Activated CD4-positive, alpha-beta T cell treated with anti-CD3 and anti-CD28 coated beads for 48 hours (primary cell): Measurements from ENCODE around the gene GPS1.
A peak's percentile ranks its signal among the peaks of the same experiment; 100 is the strongest.

Source experiments
- DNase-seq: peaks from one replicate; pipeline ENCODE4 v3.0.0-alpha.2; 2020

GPS1 gene

GRCh38 chr17:82015311-82015971, 36.3 kb upstream of the GPS1 start:
- no peak for DNase-seq

GRCh38 chr17:82016061-82016874, 35.4 kb upstream of the GPS1 start:
- no peak for DNase-seq

GRCh38 chr17:82016875-82017459, 34.7 kb upstream of the GPS1 start:
- DNase-seq = no peak

GRCh38 chr17:82017612-82018151, 34.0 kb upstream of the GPS1 start:
- no peak for DNase-seq

GRCh38 chr17:82018152-82018988, 33.3 kb upstream of the GPS1 start:
- DNase-seq = no peak

GRCh38 chr17:82018989-82019689, 32.6 kb upstream of the GPS1 start:
- no peak for DNase-seq

GRCh38 chr17:82019690-82020571, 31.8 kb upstream of the GPS1 start:
- DNase-seq = peak; percentile 84

GRCh38 chr17:82020572-82021106, 31.1 kb upstream of the GPS1 start:
- DNase-seq = no peak

- DNase-seq = peak; percentile 73
Measured at GRCh38 chr17:82021107-82021899, 30.4 kb upstream of the GPS1 start.

GRCh38 chr17:82021900-82022309, 29.8 kb upstream of the GPS1 start:
- no peak for DNase-seq

- no peak for DNase-seq
Measured at GRCh38 chr17:82022310-82022980, 29.3 kb upstream of the GPS1 start, which contains the start of gene CENPX. CENPX (minus strand) TSS chr17:82022878; CDS start chr17:82022861, 17 bp downstream.

- DNase-seq = peak; percentile 100
Measured at GRCh38 chr17:82022981-82023446, 28.7 kb upstream of the GPS1 start, which contains the start of gene LRRC45. LRRC45 (plus strand) TSS chr17:82023305; CDS start chr17:82023644, 339 bp downstream.

GRCh38 chr17:82023447-82024241, 28.1 kb upstream of the GPS1 start:
- DNase-seq = peak; percentile 45

- DNase-seq = no peak
Measured at GRCh38 chr17:82024859-82025258, 26.8 kb upstream of the GPS1 start.

GRCh38 chr17:82025401-82026107, 26.1 kb upstream of the GPS1 start:
- no peak for DNase-seq

GRCh38 chr17:82028246-82028645, 23.5 kb upstream of the GPS1 start:
- DNase-seq = no peak

- no peak for DNase-seq
Measured at GRCh38 chr17:82028966-82029365, 22.7 kb upstream of the GPS1 start.
